ENCODE measurements around the gene ANAPC13. TPM values are rescaled to one million over a fixed set of nuclear protein-coding genes. Genes with fewer than 3 reads are reported as not detected.

Gene ANAPC13
- total RNA-seq, 4 donors from 2014 or later: 56.4 to 84.7 (median 66.5) TPM

GRCh38 chr3:134516905-134517304 lies 31.1 kb upstream of the ANAPC13 start:
- no peak overlapping the region for H3K27ac ChIP-seq
- TF ChIP-seq POLR2AphosphoS5 (IDR thresholded peaks at IDR 0.05) (no peak), POLR2A (IDR thresholded peaks at IDR 0.05) (no peak), EP300 (IDR thresholded peaks at IDR 0.05) (no peak)
- TF ChIP-seq, protein P1, sequence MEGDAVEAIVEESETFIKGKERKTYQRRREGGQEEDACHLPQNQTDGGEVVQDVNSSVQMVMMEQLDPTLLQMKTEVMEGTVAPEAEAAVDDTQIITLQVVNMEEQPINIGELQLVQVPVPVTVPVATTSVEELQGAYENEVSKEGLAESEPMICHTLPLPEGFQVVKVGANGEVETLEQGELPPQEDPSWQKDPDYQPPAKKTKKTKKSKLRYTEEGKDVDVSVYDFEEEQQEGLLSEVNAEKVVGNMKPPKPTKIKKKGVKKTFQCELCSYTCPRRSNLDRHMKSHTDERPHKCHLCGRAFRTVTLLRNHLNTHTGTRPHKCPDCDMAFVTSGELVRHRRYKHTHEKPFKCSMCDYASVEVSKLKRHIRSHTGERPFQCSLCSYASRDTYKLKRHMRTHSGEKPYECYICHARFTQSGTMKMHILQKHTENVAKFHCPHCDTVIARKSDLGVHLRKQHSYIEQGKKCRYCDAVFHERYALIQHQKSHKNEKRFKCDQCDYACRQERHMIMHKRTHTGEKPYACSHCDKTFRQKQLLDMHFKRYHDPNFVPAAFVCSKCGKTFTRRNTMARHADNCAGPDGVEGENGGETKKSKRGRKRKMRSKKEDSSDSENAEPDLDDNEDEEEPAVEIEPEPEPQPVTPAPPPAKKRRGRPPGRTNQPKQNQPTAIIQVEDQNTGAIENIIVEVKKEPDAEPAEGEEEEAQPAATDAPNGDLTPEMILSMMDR (IDR thresholded peaks at IDR 0.05): no peak
- no peaks in the 10 kb centered on the region for H3K27me3 ChIP-seq
- peaks cover 0 to 4% (median 0%) of the 10 kb centered on the region in 3 donors for H3K9me3 ChIP-seq
- no peak overlapping the region for H3K4me3 ChIP-seq
- H3K36me3 ChIP-seq: peaks cover 0 to 12% of the 10 kb centered on the region in 2 donors
- peaks cover 0 to 5% (median 0%) of the 10 kb centered on the region in 3 donors for H3K4me1 ChIP-seq
- 55 to 70% methylated on average over 2 to 3 of the region's 3 CpGs for WGBS, 2 donors (ENCODE audit: low coverage in 1 of 2)
- no peak for ATAC-seq

- TF ChIP-seq, protein P1 (IDR thresholded peaks at IDR 0.05): no peak
- TF ChIP-seq POLR2A (IDR thresholded peaks at IDR 0.05): no peak
- no peak for TF ChIP-seq POLR2AphosphoS5 (IDR thresholded peaks at IDR 0.05)
- TF ChIP-seq EP300 (IDR thresholded peaks at IDR 0.05): no peak
- peaks cover 0 to 53% of the 10 kb centered on the region in 2 donors for H3K36me3 ChIP-seq
- 94% methylated on average over 2 of the region's 2 CpGs; no CpG with 5 or more reads in 1 of the 2 donors for WGBS, 2 donors (ENCODE audit: low coverage in 1 of 2)
- peaks cover 0 to 5% (median 0%) of the 10 kb centered on the region in 3 donors for H3K4me1 ChIP-seq
- H3K27me3 ChIP-seq: no peaks in the 10 kb centered on the region
- no peaks in the 10 kb centered on the region for H3K9me3 ChIP-seq
- H3K4me3 ChIP-seq: no peak overlapping the region
- no peak overlapping the region for H3K27ac ChIP-seq
- ATAC-seq: no peak
Measured at GRCh38 chr3:134511500-134511899, 25.7 kb upstream of the ANAPC13 start.

- no peak for TF ChIP-seq POLR2AphosphoS5 (IDR thresholded peaks at IDR 0.05)
- TF ChIP-seq POLR2A (IDR thresholded peaks at IDR 0.05): no peak
- Histone ChIP-seq H3K4me1 (no peaks in the 10 kb centered on the region), H3K4me3 (no peak overlapping the region), H3K36me3 (peaks cover 0 to 37% of the 10 kb centered on the region in 2 donors), H3K9me3 (peaks cover 0 to 13% (median 0%) of the 10 kb centered on the region in 3 donors), H3K27ac (no peak overlapping the region), H3K27me3 (no peaks in the 10 kb centered on the region)
- no peak for ATAC-seq
- WGBS, 2 donors (ENCODE audit: low coverage in 1 of 2): no CpG with 5 or more reads among the region's 3 CpGs
Measured at GRCh38 chr3:134505485-134505884, 19.7 kb upstream of the ANAPC13 start.

GRCh38 chr3:134504132-134504531 lies 18.3 kb upstream of the ANAPC13 start:
- Histone ChIP-seq H3K36me3 (peaks cover 0 to 29% of the 10 kb centered on the region in 2 donors), H3K4me3 (no peak overlapping the region), H3K4me1 (no peaks in the 10 kb centered on the region), H3K27me3 (no peaks in the 10 kb centered on the region), H3K9me3 (peaks cover 0 to 13% (median 0%) of the 10 kb centered on the region in 3 donors), H3K27ac (no peak overlapping the region)
- TF ChIP-seq POLR2A (IDR thresholded peaks at IDR 0.05) (no peak), POLR2AphosphoS5 (IDR thresholded peaks at IDR 0.05) (no peak), EP300 (IDR thresholded peaks at IDR 0.05) (no peak)
- TF ChIP-seq, protein P1 (IDR thresholded peaks at IDR 0.05): no peak
- no peak for ATAC-seq
- 88 to 100% methylated on average over 2 of the region's 3 CpGs for WGBS, 2 donors (ENCODE audit: low coverage in 1 of 2)

DNA sequence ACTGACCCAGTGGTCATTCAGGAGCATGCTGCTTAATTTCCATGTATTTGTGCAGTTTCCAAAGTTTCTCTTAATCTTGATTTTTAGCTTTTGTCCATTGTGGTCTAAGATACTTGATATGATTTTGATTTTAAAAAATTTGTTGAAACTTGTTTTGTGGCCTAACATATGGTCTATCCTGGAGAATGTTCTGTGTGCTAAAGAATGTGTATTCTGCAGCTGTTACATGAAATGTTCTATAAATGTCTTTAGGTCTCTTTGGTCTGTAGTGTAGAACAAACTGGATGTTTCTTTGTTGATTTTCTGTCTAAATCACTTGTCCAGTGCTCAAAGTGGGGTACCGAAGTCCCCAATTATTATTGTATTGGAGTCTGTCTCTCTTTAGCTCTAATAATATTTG lies 17.5 kb upstream of the ANAPC13 start:
- H3K36me3 ChIP-seq: peaks cover 0 to 22% of the 10 kb centered on the region in 2 donors
- ATAC-seq: no peak
- H3K27ac ChIP-seq: no peak overlapping the region
- no peaks in the 10 kb centered on the region for H3K4me1 ChIP-seq
- H3K27me3 ChIP-seq: no peaks in the 10 kb centered on the region
- H3K9me3 ChIP-seq: peaks cover 0 to 13% (median 0%) of the 10 kb centered on the region in 3 donors
- TF ChIP-seq POLR2AphosphoS5 (IDR thresholded peaks at IDR 0.05): no peak
- no peak for TF ChIP-seq EP300 (IDR thresholded peaks at IDR 0.05)
- no peak for TF ChIP-seq POLR2A (IDR thresholded peaks at IDR 0.05)
- 100% methylated on average over 1 of the region's 1 CpG for WGBS, 2 donors (ENCODE audit: low coverage in 1 of 2)
- H3K4me3 ChIP-seq: no peak overlapping the region

DNA sequence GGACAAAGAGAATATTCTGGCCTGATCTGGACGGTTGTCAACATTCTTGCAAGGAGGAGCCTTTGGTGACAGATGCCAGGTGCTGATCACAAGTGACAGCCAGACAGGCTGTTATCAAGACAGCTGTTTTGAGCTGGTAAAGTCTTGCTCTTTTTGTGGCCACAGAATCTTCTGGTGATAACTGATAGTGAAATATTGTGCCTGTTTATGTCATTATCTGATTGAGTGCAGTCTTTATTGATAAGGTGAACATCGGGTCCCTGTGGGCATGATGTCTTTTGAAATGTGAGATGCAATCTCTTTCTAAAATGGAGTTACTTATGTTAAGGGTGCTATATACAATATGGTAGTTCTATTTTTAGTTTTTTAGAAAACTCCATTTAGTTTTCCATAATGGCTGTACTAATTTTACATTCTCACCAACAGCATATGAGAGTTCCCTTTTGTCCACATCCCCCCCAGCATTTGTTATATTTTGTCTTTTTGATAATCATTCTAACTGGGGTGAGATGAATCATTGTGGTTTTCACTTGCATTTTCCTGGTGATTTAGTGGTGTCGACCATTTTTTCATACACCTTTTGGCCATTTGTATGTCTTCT lies 10.8 kb upstream of the ANAPC13 start:
- no peak overlapping the region for H3K27ac ChIP-seq
- peaks cover 0 to 25% of the 10 kb centered on the region in 2 donors for H3K36me3 ChIP-seq
- no peaks in the 10 kb centered on the region for H3K9me3 ChIP-seq
- TF ChIP-seq EP300 (IDR thresholded peaks at IDR 0.05): no peak
- no peak for TF ChIP-seq POLR2A (IDR thresholded peaks at IDR 0.05)
- no peak for TF ChIP-seq POLR2AphosphoS5 (IDR thresholded peaks at IDR 0.05)
- TF ChIP-seq, protein P1 (IDR thresholded peaks at IDR 0.05): no peak
- no peaks in the 10 kb centered on the region for H3K27me3 ChIP-seq
- 75 to 76% methylated on average over 3 of the region's 3 CpGs for WGBS, 2 donors (ENCODE audit: low coverage in 1 of 2)
- no peak for ATAC-seq
- no peak overlapping the region for H3K4me3 ChIP-seq
- no peaks in the 10 kb centered on the region for H3K4me1 ChIP-seq
